Measurements from ENCODE around the gene KRT36. TPM values are rescaled to one million over a fixed set of nuclear protein-coding genes. Genes with fewer than 3 reads are reported as not detected.

Gene KRT36
- polyA plus RNA-seq, 1 donor (not counting 4 experiments of a cell fraction or from before 2014, with no cell fraction given): not detected

GRCh38 chr17:41531993-41532392 lies 42.3 kb upstream of the KRT36 start:
- H3K27me3 ChIP-seq (ENCODE audit: control insufficient read depth, extremely low read depth, insufficient read depth, low read length): peaks cover 15% of the 10 kb centered on the region
- H3K9me3 ChIP-seq (ENCODE audit: control insufficient read depth, low read depth, low read length): no peaks in the 10 kb centered on the region
- H3K4me3 ChIP-seq (ENCODE audit: control insufficient read depth in 2 of 3, extremely low read depth in 1 of 3, insufficient read depth in 2 of 3, low read depth in 1 of 3, low read length in 3 of 3): no peak overlapping the region
- no peaks in the 10 kb centered on the region for H3K79me2 ChIP-seq (ENCODE audit: control insufficient read depth, insufficient read depth, low read length)
- FAIRE-seq (no peak), DNase-seq (ENCODE audit: low read depth, low spot score) (no peak)
- H3K9me1 ChIP-seq (ENCODE audit: control insufficient read depth, extremely low read depth, insufficient read depth, low read length): no peaks in the 10 kb centered on the region
- TF ChIP-seq EZH2 (IDR thresholded peaks at IDR 0.05; ENCODE audit: low read length): no peak
- TF ChIP-seq, protein P1, sequence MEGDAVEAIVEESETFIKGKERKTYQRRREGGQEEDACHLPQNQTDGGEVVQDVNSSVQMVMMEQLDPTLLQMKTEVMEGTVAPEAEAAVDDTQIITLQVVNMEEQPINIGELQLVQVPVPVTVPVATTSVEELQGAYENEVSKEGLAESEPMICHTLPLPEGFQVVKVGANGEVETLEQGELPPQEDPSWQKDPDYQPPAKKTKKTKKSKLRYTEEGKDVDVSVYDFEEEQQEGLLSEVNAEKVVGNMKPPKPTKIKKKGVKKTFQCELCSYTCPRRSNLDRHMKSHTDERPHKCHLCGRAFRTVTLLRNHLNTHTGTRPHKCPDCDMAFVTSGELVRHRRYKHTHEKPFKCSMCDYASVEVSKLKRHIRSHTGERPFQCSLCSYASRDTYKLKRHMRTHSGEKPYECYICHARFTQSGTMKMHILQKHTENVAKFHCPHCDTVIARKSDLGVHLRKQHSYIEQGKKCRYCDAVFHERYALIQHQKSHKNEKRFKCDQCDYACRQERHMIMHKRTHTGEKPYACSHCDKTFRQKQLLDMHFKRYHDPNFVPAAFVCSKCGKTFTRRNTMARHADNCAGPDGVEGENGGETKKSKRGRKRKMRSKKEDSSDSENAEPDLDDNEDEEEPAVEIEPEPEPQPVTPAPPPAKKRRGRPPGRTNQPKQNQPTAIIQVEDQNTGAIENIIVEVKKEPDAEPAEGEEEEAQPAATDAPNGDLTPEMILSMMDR (optimal IDR thresholded peaks at IDR 0.05 in 1 of 3, IDR thresholded peaks at IDR 0.05 in 1 of 3, conservative IDR thresholded peaks at IDR 0.05 in 1 of 3; ENCODE audit: extremely low read depth in 1 of 3, insufficient read depth in 2 of 3, low read length in 3 of 3): no peak
- peaks cover 36% of the 10 kb centered on the region for H3K4me1 ChIP-seq (ENCODE audit: control insufficient read depth, extremely low read depth, insufficient read depth, low read length)
- no peak overlapping the region for H3K27ac ChIP-seq (ENCODE audit: control insufficient read depth, insufficient read depth, low read length)
- no peaks in the 10 kb centered on the region for H3K36me3 ChIP-seq (ENCODE audit: control insufficient read depth in 2 of 2, extremely low read depth in 1 of 2, insufficient read depth in 2 of 2, low read length in 2 of 2)
- H4K20me1 ChIP-seq (ENCODE audit: control insufficient read depth, extremely low read depth, insufficient read depth, low read length): no peaks in the 10 kb centered on the region
- no peak overlapping the region for H3K9ac ChIP-seq (ENCODE audit: control insufficient read depth, extremely low read depth, insufficient read depth, low read length)
- no peak overlapping the region for H3K4me2 ChIP-seq (ENCODE audit: control insufficient read depth, extremely low read depth, insufficient read depth, low read depth, low read length)
- dilution Hi-C loops (cut with MboI; ENCODE audit: extremely low pct_ligation_motif_present, low sequenced_read_pairs): no loop called here
- H2AFZ ChIP-seq (ENCODE audit: control insufficient read depth, low read length): no peak overlapping the region

DNA sequence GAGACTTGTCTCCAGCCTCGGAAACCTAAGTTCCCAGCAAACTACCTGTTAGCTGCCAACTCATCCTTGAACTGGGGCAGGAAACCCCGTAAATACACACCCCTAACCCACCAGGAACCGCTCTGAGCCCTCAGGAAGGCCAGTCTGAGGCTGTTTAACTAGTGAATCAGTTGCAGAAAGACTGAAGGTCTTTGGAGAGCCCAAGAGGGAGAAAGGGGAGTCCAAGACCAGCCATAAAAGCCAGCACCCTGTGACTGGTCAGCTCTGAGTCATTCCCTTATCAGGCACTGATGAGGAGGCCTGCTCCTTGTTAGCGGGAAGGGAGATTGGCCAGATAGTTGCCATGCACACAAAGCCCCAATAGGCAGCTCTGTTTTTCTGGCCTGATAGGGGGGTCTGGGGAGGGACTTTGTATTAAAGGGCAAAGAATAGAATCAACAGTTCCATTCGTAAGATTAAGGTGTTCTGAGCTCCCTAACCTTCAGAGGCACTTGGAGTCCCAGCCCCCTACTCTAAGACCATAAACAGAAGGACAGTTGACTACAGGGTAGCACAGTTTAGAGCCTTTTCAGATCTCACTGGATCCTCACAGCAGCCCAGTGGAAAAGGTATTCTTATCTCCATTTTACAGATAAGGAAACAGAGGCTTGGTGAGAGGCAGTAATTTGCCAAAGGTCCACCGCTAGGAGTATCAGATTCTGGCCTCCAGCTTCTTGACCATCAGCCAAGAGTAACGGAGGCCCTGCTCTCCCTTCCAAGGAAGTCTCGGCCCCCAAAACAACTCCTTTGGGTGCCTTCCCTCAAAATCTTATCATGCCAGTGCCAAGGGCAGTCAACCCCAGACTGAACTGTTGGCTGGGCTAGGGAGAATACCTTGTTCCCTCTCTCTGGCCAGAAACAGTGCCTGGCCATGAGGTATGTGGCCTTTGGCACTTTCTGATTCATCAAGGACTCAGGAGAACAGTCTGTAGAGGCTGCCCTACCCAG lies 40.6 kb upstream of the KRT36 start:
- H3K4me3 ChIP-seq (ENCODE audit: control insufficient read depth in 2 of 3, extremely low read depth in 1 of 3, insufficient read depth in 2 of 3, low read depth in 1 of 3, low read length in 3 of 3): no peak overlapping the region
- no peak overlapping the region for H3K27ac ChIP-seq (ENCODE audit: control insufficient read depth, insufficient read depth, low read length)
- DNase-seq (ENCODE audit: low read depth, low spot score) (no peak), FAIRE-seq (no peak)
- H3K9ac ChIP-seq (ENCODE audit: control insufficient read depth, extremely low read depth, insufficient read depth, low read length): no peak overlapping the region
- H2AFZ ChIP-seq (ENCODE audit: control insufficient read depth, low read length): no peak overlapping the region
- H3K4me1 ChIP-seq (ENCODE audit: control insufficient read depth, extremely low read depth, insufficient read depth, low read length): peaks cover 27% of the 10 kb centered on the region
- H3K9me1 ChIP-seq (ENCODE audit: control insufficient read depth, extremely low read depth, insufficient read depth, low read length): no peaks in the 10 kb centered on the region
- H3K9me3 ChIP-seq (ENCODE audit: control insufficient read depth, low read depth, low read length): no peaks in the 10 kb centered on the region
- dilution Hi-C loops (cut with MboI; ENCODE audit: extremely low pct_ligation_motif_present, low sequenced_read_pairs): no loop called here
- no peaks in the 10 kb centered on the region for H3K79me2 ChIP-seq (ENCODE audit: control insufficient read depth, insufficient read depth, low read length)
- H3K27me3 ChIP-seq (ENCODE audit: control insufficient read depth, extremely low read depth, insufficient read depth, low read length): peaks cover 15% of the 10 kb centered on the region
- H3K4me2 ChIP-seq (ENCODE audit: control insufficient read depth, extremely low read depth, insufficient read depth, low read depth, low read length): peak overlapping the region; percentile 26
- no peaks in the 10 kb centered on the region for H3K36me3 ChIP-seq (ENCODE audit: control insufficient read depth in 2 of 2, extremely low read depth in 1 of 2, insufficient read depth in 2 of 2, low read length in 2 of 2)
- H4K20me1 ChIP-seq (ENCODE audit: control insufficient read depth, extremely low read depth, insufficient read depth, low read length): no peaks in the 10 kb centered on the region
- TF ChIP-seq, protein P1 (optimal IDR thresholded peaks at IDR 0.05 in 1 of 3, IDR thresholded peaks at IDR 0.05 in 1 of 3, conservative IDR thresholded peaks at IDR 0.05 in 1 of 3; ENCODE audit: extremely low read depth in 1 of 3, insufficient read depth in 2 of 3, low read length in 3 of 3): no peak
